ENCODE measurements around the gene SLCO3A1.

The SLCO3A1 gene

GRCh38 chr15:92118162-92118935, 264.8 kb downstream of the SLCO3A1 start:
- DNase-seq (ENCODE audit: extremely low read depth in 1 of 2, low read depth in 1 of 2), result no peak

- DNase-seq (ENCODE audit: extremely low read depth in 1 of 2, low read depth in 1 of 2), result no peak
Measured at GRCh38 chr15:92118936-92119325, 265.4 kb downstream of the SLCO3A1 start.

- DNase-seq (ENCODE audit: extremely low read depth in 1 of 2, low read depth in 1 of 2), result no peak
Measured at GRCh38 chr15:92120094-92120795, 266.7 kb downstream of the SLCO3A1 start.

GRCh38 chr15:92121047-92121446, 267.5 kb downstream of the SLCO3A1 start:
- DNase-seq (ENCODE audit: extremely low read depth in 1 of 2, low read depth in 1 of 2), result no peak

- DNase-seq (ENCODE audit: extremely low read depth in 1 of 2, low read depth in 1 of 2), result no peak
Measured at GRCh38 chr15:92122259-92122658, 268.8 kb downstream of the SLCO3A1 start.

- no peak for DNase-seq (ENCODE audit: extremely low read depth in 1 of 2, low read depth in 1 of 2)
Measured at GRCh38 chr15:92123962-92124656, 270.6 kb downstream of the SLCO3A1 start.

GRCh38 chr15:92124657-92125010, 271.1 kb downstream of the SLCO3A1 start:
- DNase-seq (ENCODE audit: extremely low read depth in 1 of 2, low read depth in 1 of 2), result no peak

GRCh38 chr15:92128788-92129187, 275.3 kb downstream of the SLCO3A1 start:
- DNase-seq (ENCODE audit: extremely low read depth in 1 of 2, low read depth in 1 of 2), result no peak

GRCh38 chr15:92130244-92130643, 276.7 kb downstream of the SLCO3A1 start:
- DNase-seq (ENCODE audit: extremely low read depth in 1 of 2, low read depth in 1 of 2), result no peak

- no peak for DNase-seq (ENCODE audit: extremely low read depth in 1 of 2, low read depth in 1 of 2)
Measured at GRCh38 chr15:92130906-92131305, 277.4 kb downstream of the SLCO3A1 start.

GRCh38 chr15:92132982-92133755, 279.7 kb downstream of the SLCO3A1 start:
- no peak for DNase-seq (ENCODE audit: extremely low read depth in 1 of 2, low read depth in 1 of 2)

GRCh38 chr15:92140796-92141195, 287.3 kb downstream of the SLCO3A1 start:
- DNase-seq (ENCODE audit: extremely low read depth in 1 of 2, low read depth in 1 of 2), result no peak

- DNase-seq (ENCODE audit: extremely low read depth in 1 of 2, low read depth in 1 of 2), result no peak
Measured at GRCh38 chr15:92141607-92142006, 288.1 kb downstream of the SLCO3A1 start.

- DNase-seq (ENCODE audit: extremely low read depth in 1 of 2, low read depth in 1 of 2), result no peak
Measured at GRCh38 chr15:92142242-92143232, 289.0 kb downstream of the SLCO3A1 start.

GRCh38 chr15:92143765-92144164, 290.3 kb downstream of the SLCO3A1 start:
- no peak for DNase-seq (ENCODE audit: extremely low read depth in 1 of 2, low read depth in 1 of 2)

GRCh38 chr15:92146511-92147150, 293.1 kb downstream of the SLCO3A1 start:
- DNase-seq (ENCODE audit: extremely low read depth in 1 of 2, low read depth in 1 of 2), result no peak

- DNase-seq (ENCODE audit: extremely low read depth in 1 of 2, low read depth in 1 of 2), result no peak
Measured at GRCh38 chr15:92149029-92149428, 295.5 kb downstream of the SLCO3A1 start.

GRCh38 chr15:92149465-92149864, 296.0 kb downstream of the SLCO3A1 start:
- no peak for DNase-seq (ENCODE audit: extremely low read depth in 1 of 2, low read depth in 1 of 2)

GRCh38 chr15:92151168-92151567, 297.7 kb downstream of the SLCO3A1 start:
- no peak for DNase-seq (ENCODE audit: extremely low read depth in 1 of 2, low read depth in 1 of 2)
